Spleen (tissue), 11 donors: ENCODE results near the gene ZNF524. TPM values are rescaled to one million over a fixed set of nuclear protein-coding genes. Genes with fewer than 3 reads are reported as not detected.
A peak's percentile ranks its signal among the peaks of the same experiment; 100 is the strongest.

Experiments
- DNase-seq: peaks from one replicate; pipeline ENCODE4 v3.0.0-alpha.2; 2020
- H3K27ac ChIP-seq, 8 donors: fragments of 200-600 bp; sonication (generic) in 7 of 8; 1 replicate in 4 of 8; 2 replicates in 4 of 8; pipeline versions ENCODE4 v1.5.0 to v1.8.0; 2016 to 2021; ENCODE audit warnings: inconsistent platforms in 4 of 8, mild to moderate bottlenecking in 4 of 8, moderate library complexity in 1 of 8
- H3K27me3 ChIP-seq, 7 donors: fragments of 200-600 bp; sonication (generic) in 6 of 7; replicated peaks in 1 of 7; 1 replicate in 4 of 7; 2 replicates in 3 of 7; pipeline versions ENCODE4 v1.5.0 to v1.8.0; 2016 to 2021; ENCODE audit warnings: inconsistent platforms in 3 of 7, mild to moderate bottlenecking in 1 of 7
- H3K36me3 ChIP-seq, 6 donors: fragments of 200-600 bp; sonication (generic) in 5 of 6; 1 replicate in 4 of 6; 2 replicates in 2 of 6; pipeline versions ENCODE4 v1.5.0 to v1.8.0; 2016 to 2021; ENCODE audit warnings: inconsistent platforms in 2 of 6
- H3K4me1 ChIP-seq, 6 donors: fragments of 200-600 bp; sonication (generic) in 5 of 6; 1 replicate in 3 of 6; 2 replicates in 3 of 6; pipeline versions ENCODE4 v1.5.0 to v1.8.0; 2016 to 2021; ENCODE audit warnings: inconsistent platforms in 3 of 6
- H3K4me3 ChIP-seq, 8 donors: fragments of 200-600 bp; sonication (generic) in 7 of 8; 1 replicate in 4 of 8; 2 replicates in 4 of 8; pipeline versions ENCODE4 v1.5.0 to v1.8.0; 2016 to 2021; ENCODE audit warnings: inconsistent platforms in 4 of 8, mild to moderate bottlenecking in 4 of 8, moderate library complexity in 2 of 8
- H3K9me3 ChIP-seq, 8 donors: fragments of 200-600 bp; sonication (generic) in 7 of 8; 1 replicate in 4 of 8; 2 replicates in 4 of 8; pipeline versions ENCODE4 v1.5.0 to v1.8.0; 2016 to 2021; ENCODE audit warnings: inconsistent platforms in 4 of 8
- CTCF ChIP-seq, 11 experiments: fragments of 200-600 bp in 7 of 11; fragments of 450-650 bp in 4 of 11; sonication (generic) in 4 of 11; IDR thresholded peaks in 8 of 11; conservative IDR thresholded peaks in 3 of 11; 1 replicate in 7 of 11; 2 replicates in 4 of 11; pipeline versions ENCODE4 v1.4.0 to v1.8.0; 2016 to 2021; ENCODE audit warnings: antibody characterized with exemption in 11 of 11, inconsistent platforms in 4 of 11, mild to moderate bottlenecking in 1 of 11
- POLR2A ChIP-seq, 3 donors: fragments of 450-650 bp; IDR thresholded peaks; one replicate each; pipeline ENCODE4 v1.5.1; 2017; ENCODE audit warnings: antibody characterized with exemption in 3 of 3, mild to moderate bottlenecking in 1 of 3
- POLR2AphosphoS5 ChIP-seq, 3 donors: sonication (generic); formaldehyde crosslinking; IDR thresholded peaks; one replicate each; pipeline ENCODE4 v1.5.1; 2017; ENCODE audit warnings: antibody characterized with exemption in 3 of 3
- WGBS, 5 donors: extraction: QIAGEN DNeasy Blood & Tissue Kit in 3 of 5; methylation state at CpG; one replicate each; pipeline versions ENCODE4 v1.1.5 to v1.1.7; 2013 to 2018; 5-methylcytosine and 5-hydroxymethylcytosine counted together
- intact Hi-C: fragments of 100-400 bp; cut with DNase I; formaldehyde crosslinking; loops from one replicate; pipeline ENCODE4 v1.15.0; 2023; ENCODE audit warnings: low total_unique reads
- polyA plus RNA-seq, 3 donors: library from polyadenylated mRNA; stranded (reverse); fragments of 200-250 nt; gene quantifications; one replicate each; pipeline ENCODE4 v1.2.1, GENCODE V29; 2013
- total RNA-seq, 7 donors: library from RNA; depleted of rRNA in 3 of 7; stranded (reverse); fragments of >200 nt in 3 of 7; fragmentation: NEBNext Ultra II Directional in 4 of 7; extraction: Animal tissue kit (Norgen Biotek cat#: 25700) in 4 of 7; gene quantifications; one replicate each; pipeline versions ENCODE4 v1.1.0 to v1.2.1, GENCODE V29; 2016 to 2021
- donor health status: healthy with polysubstance abuse.
- donor health status: DM: no; HTN: no; CAD: no; lungs with moderate emphysema.
- donor health status: DM: no; HTN: no; CAD: no.
- donor health status: Bipolar disorder and iron deficiency.
- donor health status: healthy.
- donor health status: DM: no; HTN: no; CAD: no.
- donor health status: DM: yes; HTN: yes; CAD: no.

ZNF524 gene
- total and polyA plus RNA-seq, 10 donors = 19.7 to 57.8 (median 30.2) TPM

DNA sequence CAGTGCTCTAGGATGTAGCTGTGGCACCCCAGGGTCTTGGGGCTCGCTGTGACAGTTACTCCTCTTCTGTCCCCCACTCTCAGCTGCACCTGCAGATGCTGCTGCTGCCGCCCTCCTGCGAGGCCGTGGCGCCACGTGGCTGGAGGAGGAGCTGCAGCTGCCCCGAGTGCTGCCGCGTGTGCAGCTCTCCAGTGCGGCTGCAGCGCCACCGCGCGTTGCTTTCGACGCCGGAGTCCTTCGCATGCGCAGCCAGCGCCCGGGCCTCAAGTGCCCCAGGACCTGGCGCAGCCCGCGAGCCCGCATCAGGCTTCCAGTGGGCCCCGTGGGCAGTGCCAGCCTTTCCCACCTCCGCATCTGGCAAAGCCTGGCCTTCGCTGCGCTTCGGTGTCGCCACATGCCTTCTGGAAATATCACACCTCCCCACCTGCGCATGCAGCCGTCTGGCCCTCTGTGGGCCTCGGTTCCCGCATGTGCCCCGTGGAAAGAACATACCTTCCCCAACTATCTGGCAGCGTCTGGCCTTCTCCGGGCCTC lies 40.0 kb downstream of the ZNF524 start:
- DNase-seq = peak; percentile 94
- Histone ChIP-seq H3K4me1 (peaks cover 42 to 100% (median 86%) of the 10 kb centered on the region in 6 donors), H3K27ac (peak overlapping the region; percentile 88 to 94 (median 92)), H3K36me3 (peaks cover 0 to 18% (median 10%) of the 10 kb centered on the region in 6 donors), H3K27me3 (peaks cover 0 to 13% (median 0%) of the 10 kb centered on the region in 7 donors), H3K9me3 (no peaks in the 10 kb centered on the region), H3K4me3 (peak overlapping the region in 7 of 8 donors; percentile 70 to 96 (median 82))
- peak in 1 of 3 donors; percentile 18 for TF ChIP-seq POLR2A (IDR thresholded peaks at IDR 0.05)
- peak; percentile 5 to 70 (median 58) for TF ChIP-seq CTCF (IDR thresholded peaks at IDR 0.05 in 8 of 11, conservative IDR thresholded peaks at IDR 0.05 in 3 of 11)
- TF ChIP-seq POLR2AphosphoS5 (IDR thresholded peaks at IDR 0.05) = peak; percentile 57 to 83 (median 70)
- intact Hi-C loops = no loop called here
- WGBS, 5 donors = 18 to 37% (median 25%) methylated on average over 16 to 38 of the region's 38 CpGs

DNA sequence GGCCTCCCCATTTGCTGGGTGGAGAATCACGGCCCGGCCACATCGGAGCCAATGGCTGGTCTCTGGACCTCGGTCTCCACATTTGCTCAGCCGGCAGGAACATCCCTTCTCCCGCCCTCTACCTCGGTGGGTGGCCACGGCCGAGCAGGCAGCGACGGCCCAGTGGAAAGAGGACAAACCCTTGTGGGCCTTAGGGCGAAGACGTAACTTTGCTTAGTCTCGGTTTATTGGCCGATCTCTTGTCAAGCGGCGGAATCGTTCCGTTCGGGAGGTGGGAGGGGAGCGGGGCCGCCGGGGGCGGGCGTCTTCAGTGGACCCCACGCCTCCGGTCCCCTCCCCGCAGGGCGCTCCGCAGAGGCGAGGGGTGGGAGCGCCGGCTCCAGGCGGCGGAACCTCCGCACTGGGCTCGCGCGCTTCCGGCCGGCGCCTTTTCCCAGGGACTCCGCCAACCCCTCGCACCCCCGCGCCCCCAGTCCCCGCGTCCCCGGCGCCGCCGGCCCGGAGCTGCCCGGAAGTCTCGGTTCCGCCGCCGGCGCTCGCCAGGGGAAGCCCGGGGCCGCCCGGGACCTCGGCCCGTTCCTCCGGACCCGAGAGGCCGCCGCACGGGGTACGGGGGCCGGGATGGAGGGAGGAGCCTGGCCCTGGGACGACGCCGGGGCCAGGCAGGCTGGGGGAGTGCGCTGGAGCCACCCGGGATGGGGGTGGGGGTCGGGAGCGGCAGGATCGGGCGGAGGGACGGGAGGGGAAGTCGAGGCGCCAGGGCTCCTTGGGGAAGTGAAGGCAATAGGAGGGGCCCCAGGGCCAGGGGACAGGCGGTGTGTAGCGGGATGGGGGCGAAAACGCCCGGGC lies 40.7 kb downstream of the ZNF524 start, which contains the start of gene ZNF580:
TSS of gene ZNF580 (plus strand) at position 426 of the 849 bp plus-strand sequence. CDS start 1,507 bp downstream, outside the sequence.
- WGBS, 5 donors = 1 to 2% (median 1%) methylated on average over 42 to 89 of the region's 89 CpGs
- TF ChIP-seq POLR2AphosphoS5 (IDR thresholded peaks at IDR 0.05) = peak; percentile 34 to 70 (median 59)
- TF ChIP-seq CTCF (IDR thresholded peaks at IDR 0.05 in 8 of 11, conservative IDR thresholded peaks at IDR 0.05 in 3 of 11) = no peak
- peak in 1 of 3 donors; percentile 3 for TF ChIP-seq POLR2A (IDR thresholded peaks at IDR 0.05)
- no peaks in the 10 kb centered on the region for H3K9me3 ChIP-seq
- peak within 1 kb of the TSS; percentile 88 to 94 (median 92) for H3K27ac ChIP-seq
- peaks cover 0 to 24% (median 16%) of the 10 kb centered on the region in 6 donors for H3K36me3 ChIP-seq
- H3K4me1 ChIP-seq = peaks cover 39 to 100% (median 88%) of the 10 kb centered on the region in 6 donors
- peak within 1 kb of the TSS; percentile 61 to 96 (median 78) for H3K4me3 ChIP-seq
- intact Hi-C loops = no loop called here
- peaks cover 0 to 13% (median 0%) of the 10 kb centered on the region in 7 donors for H3K27me3 ChIP-seq
- DNase-seq = peak; percentile 92

DNA sequence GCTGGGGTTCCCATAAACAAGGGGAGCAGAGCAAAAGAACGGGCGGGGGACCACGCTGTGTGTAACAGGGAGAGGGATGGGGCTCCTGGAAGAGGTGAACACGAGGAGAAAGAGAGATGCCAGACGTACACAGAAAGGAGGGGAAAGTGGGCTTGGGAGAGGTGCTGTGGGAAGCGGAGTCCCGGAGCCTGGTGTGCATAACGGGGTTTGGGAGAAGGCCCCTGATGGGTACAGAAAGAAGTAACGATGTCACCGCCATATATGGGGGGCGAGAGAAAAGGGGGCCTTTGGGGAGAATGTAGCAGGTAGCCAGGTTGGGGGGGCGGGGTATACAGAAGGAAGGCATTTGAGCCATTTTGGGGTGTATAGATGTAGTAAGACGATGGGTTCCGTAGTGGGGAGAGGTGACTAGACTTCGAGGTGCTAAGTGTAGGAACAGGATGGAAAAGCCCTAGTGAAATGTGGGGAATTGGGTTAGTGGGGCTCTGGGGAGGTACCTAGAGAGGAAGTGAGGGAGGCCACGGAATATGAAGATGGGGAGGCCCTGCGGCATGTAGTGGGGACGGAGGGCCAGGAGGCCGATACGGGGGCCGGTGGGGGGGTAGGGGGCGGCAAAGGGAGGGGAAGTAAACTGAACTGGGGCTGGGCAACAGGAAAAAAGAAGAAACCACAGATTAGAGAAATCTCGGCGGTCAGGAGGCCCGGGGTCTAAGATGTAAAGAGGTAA lies 41.5 kb downstream of the ZNF524 start:
- peak overlapping the region; percentile 88 to 94 (median 92) for H3K27ac ChIP-seq
- WGBS, 5 donors = 0 to 2% (median 1%) methylated on average over 25 of the region's 25 CpGs
- intact Hi-C loops = no loop called here
- no peaks in the 10 kb centered on the region for H3K9me3 ChIP-seq
- peaks cover 0 to 28% (median 17%) of the 10 kb centered on the region in 6 donors for H3K36me3 ChIP-seq
- H3K27me3 ChIP-seq = peaks cover 0 to 13% (median 0%) of the 10 kb centered on the region in 7 donors
- TF ChIP-seq POLR2AphosphoS5 (IDR thresholded peaks at IDR 0.05) (peak in 1 of 3 donors; percentile 2), POLR2A (IDR thresholded peaks at IDR 0.05) (peak in 1 of 3 donors; percentile 20), CTCF (IDR thresholded peaks at IDR 0.05 in 8 of 11, conservative IDR thresholded peaks at IDR 0.05 in 3 of 11) (no peak)
- H3K4me3 ChIP-seq = peak overlapping the region; percentile 61 to 96 (median 78)
- DNase-seq = no peak
- peaks cover 31 to 100% (median 86%) of the 10 kb centered on the region in 6 donors for H3K4me1 ChIP-seq
